ENCODE measurements around the gene SEMA4C.
A peak's percentile ranks its signal among the peaks of the same experiment; 100 is the strongest.

SEMA4C gene

GRCh38 chr2:96887493-96888012 lies 17.7 kb upstream of the SEMA4C start:
- peak overlapping the region; percentile 63 for H2BK15ac ChIP-seq (ENCODE audit: low read length)
- no peak overlapping the region for H4K8ac ChIP-seq (ENCODE audit: low read depth, low read length)
- H3K4me3 ChIP-seq (ENCODE audit: low read length in 2 of 2): no peak overlapping the region
- H3K9ac ChIP-seq (ENCODE audit: low read depth, low read length, poor library complexity): no peak overlapping the region
- H3K4me1 ChIP-seq (ENCODE audit: control insufficient read depth in 2 of 2, insufficient read depth in 1 of 2, low read depth in 1 of 2, low read length in 2 of 2): peaks cover 20 to 21% of the 10 kb centered on the region in 2 donors
- H3K79me1 ChIP-seq (ENCODE audit: low read depth, low read length): no peaks in the 10 kb centered on the region
- no peak overlapping the region for H2BK120ac ChIP-seq (ENCODE audit: low read depth, low read length)
- H2BK12ac ChIP-seq (ENCODE audit: low read length): no peak overlapping the region
- H3K27ac ChIP-seq (replicated peaks; ENCODE audit: low read length): no peak overlapping the region
- peaks cover 0 to 3% (median under 1%) of the 10 kb centered on the region in 3 experiments for H3K27me3 ChIP-seq (ENCODE audit: control insufficient read depth in 3 of 3, insufficient read depth in 3 of 3, low read depth in 1 of 3, low read length in 3 of 3)
- no peak overlapping the region for H2AK5ac ChIP-seq (ENCODE audit: low read depth, low read length)
- H3K4ac ChIP-seq (ENCODE audit: low read length): peak overlapping the region; percentile 19
- WGBS, 2 donors (ENCODE audit: extremely low coverage in 2 of 2, insufficient read length in 2 of 2, insufficient replicate concordance in 1 of 2): no CpG with 5 or more reads among the region's 18 CpGs
- H3K4me2 ChIP-seq (ENCODE audit: insufficient read depth, low read length, poor library complexity, severe bottlenecking): no peak overlapping the region
- H4K91ac ChIP-seq (ENCODE audit: low read depth, low read length, poor library complexity): peak overlapping the region; percentile 50
- H2AFZ ChIP-seq (ENCODE audit: low read length): peak overlapping the region; percentile 20
- peak overlapping the region; percentile 89 for H3K18ac ChIP-seq (ENCODE audit: low read length)
- no peak overlapping the region for H2BK5ac ChIP-seq (ENCODE audit: low read length)
- no peaks in the 10 kb centered on the region for H3K9me3 ChIP-seq (replicated peaks in 1 of 2; ENCODE audit: control insufficient read depth in 2 of 2, insufficient read depth in 1 of 2, low read depth in 1 of 2, low read length in 2 of 2)
- DNase-seq (ENCODE audit: low spot score): no peak
- peak overlapping the region; percentile 89 for H3K14ac ChIP-seq (ENCODE audit: low read length)
- no peaks in the 10 kb centered on the region for H3K36me3 ChIP-seq (replicated peaks in 1 of 2; ENCODE audit: control insufficient read depth in 2 of 2, insufficient read depth in 2 of 2, low read length in 2 of 2)
- no peak overlapping the region for H3K23ac ChIP-seq (ENCODE audit: low read depth, low read length, poor library complexity)

GRCh38 chr2:96885432-96886347 lies 15.8 kb upstream of the SEMA4C start:
- no CpG with 5 or more reads among the region's 23 CpGs for WGBS, 2 donors (ENCODE audit: extremely low coverage in 2 of 2, insufficient read length in 2 of 2, insufficient replicate concordance in 1 of 2)
- H2AFZ ChIP-seq (ENCODE audit: low read length): no peak overlapping the region
- no peak overlapping the region for H2BK5ac ChIP-seq (ENCODE audit: low read length)
- peak overlapping the region; percentile 23 for H3K18ac ChIP-seq (ENCODE audit: low read length)
- no peaks in the 10 kb centered on the region for H3K79me1 ChIP-seq (ENCODE audit: low read depth, low read length)
- H2BK120ac ChIP-seq (ENCODE audit: low read depth, low read length): no peak overlapping the region
- peak overlapping the region; percentile 16 for H4K91ac ChIP-seq (ENCODE audit: low read depth, low read length, poor library complexity)
- H3K4me2 ChIP-seq (ENCODE audit: insufficient read depth, low read length, poor library complexity, severe bottlenecking): no peak overlapping the region
- H3K27ac ChIP-seq (replicated peaks; ENCODE audit: low read length): no peak overlapping the region
- peak overlapping the region; percentile 30 for H2BK15ac ChIP-seq (ENCODE audit: low read length)
- H3K9ac ChIP-seq (ENCODE audit: low read depth, low read length, poor library complexity): peak overlapping the region; percentile 7
- no peak overlapping the region for H4K8ac ChIP-seq (ENCODE audit: low read depth, low read length)
- H3K4ac ChIP-seq (ENCODE audit: low read length): no peak overlapping the region
- H3K4me1 ChIP-seq (ENCODE audit: control insufficient read depth in 2 of 2, insufficient read depth in 1 of 2, low read depth in 1 of 2, low read length in 2 of 2): peaks cover 22 to 26% of the 10 kb centered on the region in 2 donors
- H3K14ac ChIP-seq (ENCODE audit: low read length): peak overlapping the region; percentile 56
- H3K27me3 ChIP-seq (ENCODE audit: control insufficient read depth in 3 of 3, insufficient read depth in 3 of 3, low read depth in 1 of 3, low read length in 3 of 3): no peaks in the 10 kb centered on the region
- H2AK5ac ChIP-seq (ENCODE audit: low read depth, low read length): peak overlapping the region; percentile 64
- no peaks in the 10 kb centered on the region for H3K36me3 ChIP-seq (replicated peaks in 1 of 2; ENCODE audit: control insufficient read depth in 2 of 2, insufficient read depth in 2 of 2, low read length in 2 of 2)
- H3K4me3 ChIP-seq (ENCODE audit: low read length in 2 of 2): no peak overlapping the region
- H3K9me3 ChIP-seq (replicated peaks in 1 of 2; ENCODE audit: control insufficient read depth in 2 of 2, insufficient read depth in 1 of 2, low read depth in 1 of 2, low read length in 2 of 2): no peaks in the 10 kb centered on the region
- H2BK12ac ChIP-seq (ENCODE audit: low read length): no peak overlapping the region
- DNase-seq (ENCODE audit: low spot score): no peak
- H3K23ac ChIP-seq (ENCODE audit: low read depth, low read length, poor library complexity): peak overlapping the region; percentile 13

- H3K9ac ChIP-seq (ENCODE audit: low read depth, low read length, poor library complexity): no peak overlapping the region
- no peak overlapping the region for H4K91ac ChIP-seq (ENCODE audit: low read depth, low read length, poor library complexity)
- no peak overlapping the region for H3K4me2 ChIP-seq (ENCODE audit: insufficient read depth, low read length, poor library complexity, severe bottlenecking)
- no peak overlapping the region for H3K27ac ChIP-seq (replicated peaks; ENCODE audit: low read length)
- no CpG with 5 or more reads among the region's 19 CpGs for WGBS, 2 donors (ENCODE audit: extremely low coverage in 2 of 2, insufficient read length in 2 of 2, insufficient replicate concordance in 1 of 2)
- H2BK15ac ChIP-seq (ENCODE audit: low read length): peak overlapping the region; percentile 54
- no peaks in the 10 kb centered on the region for H3K79me1 ChIP-seq (ENCODE audit: low read depth, low read length)
- H2BK120ac ChIP-seq (ENCODE audit: low read depth, low read length): peak overlapping the region; percentile 67
- no peaks in the 10 kb centered on the region for H3K27me3 ChIP-seq (ENCODE audit: control insufficient read depth in 3 of 3, insufficient read depth in 3 of 3, low read depth in 1 of 3, low read length in 3 of 3)
- no peak overlapping the region for H4K8ac ChIP-seq (ENCODE audit: low read depth, low read length)
- H3K36me3 ChIP-seq (replicated peaks in 1 of 2; ENCODE audit: control insufficient read depth in 2 of 2, insufficient read depth in 2 of 2, low read length in 2 of 2): no peaks in the 10 kb centered on the region
- no peak overlapping the region for H2BK12ac ChIP-seq (ENCODE audit: low read length)
- H3K4ac ChIP-seq (ENCODE audit: low read length): no peak overlapping the region
- peak overlapping the region; percentile 66 for H2AK5ac ChIP-seq (ENCODE audit: low read depth, low read length)
- H2AFZ ChIP-seq (ENCODE audit: low read length): no peak overlapping the region
- no peak for DNase-seq (ENCODE audit: low spot score)
- peak overlapping the region; percentile 39 for H3K23ac ChIP-seq (ENCODE audit: low read depth, low read length, poor library complexity)
- peaks cover 22 to 24% of the 10 kb centered on the region in 2 donors for H3K4me1 ChIP-seq (ENCODE audit: control insufficient read depth in 2 of 2, insufficient read depth in 1 of 2, low read depth in 1 of 2, low read length in 2 of 2)
- H3K18ac ChIP-seq (ENCODE audit: low read length): peak overlapping the region; percentile 39
- no peak overlapping the region for H3K4me3 ChIP-seq (ENCODE audit: low read length in 2 of 2)
- peak overlapping the region; percentile 63 for H3K14ac ChIP-seq (ENCODE audit: low read length)
- no peak overlapping the region for H2BK5ac ChIP-seq (ENCODE audit: low read length)
- H3K9me3 ChIP-seq (replicated peaks in 1 of 2; ENCODE audit: control insufficient read depth in 2 of 2, insufficient read depth in 1 of 2, low read depth in 1 of 2, low read length in 2 of 2): no peaks in the 10 kb centered on the region
These were observed 14.6 kb upstream of the SEMA4C start for GRCh38 chr2:96884299-96885094.
